GM19193 (cell line): ENCODE data around the gene TM2D1.

Source experiments
- POLR2A ChIP-seq: IDR thresholded peaks from 4 replicates; pipeline ENCODE4 v1.6.1; 2011; ENCODE audit not compliant: insufficient read depth, insufficient read length; ENCODE audit errors: extremely low read depth

TM2D1 gene

DNA sequence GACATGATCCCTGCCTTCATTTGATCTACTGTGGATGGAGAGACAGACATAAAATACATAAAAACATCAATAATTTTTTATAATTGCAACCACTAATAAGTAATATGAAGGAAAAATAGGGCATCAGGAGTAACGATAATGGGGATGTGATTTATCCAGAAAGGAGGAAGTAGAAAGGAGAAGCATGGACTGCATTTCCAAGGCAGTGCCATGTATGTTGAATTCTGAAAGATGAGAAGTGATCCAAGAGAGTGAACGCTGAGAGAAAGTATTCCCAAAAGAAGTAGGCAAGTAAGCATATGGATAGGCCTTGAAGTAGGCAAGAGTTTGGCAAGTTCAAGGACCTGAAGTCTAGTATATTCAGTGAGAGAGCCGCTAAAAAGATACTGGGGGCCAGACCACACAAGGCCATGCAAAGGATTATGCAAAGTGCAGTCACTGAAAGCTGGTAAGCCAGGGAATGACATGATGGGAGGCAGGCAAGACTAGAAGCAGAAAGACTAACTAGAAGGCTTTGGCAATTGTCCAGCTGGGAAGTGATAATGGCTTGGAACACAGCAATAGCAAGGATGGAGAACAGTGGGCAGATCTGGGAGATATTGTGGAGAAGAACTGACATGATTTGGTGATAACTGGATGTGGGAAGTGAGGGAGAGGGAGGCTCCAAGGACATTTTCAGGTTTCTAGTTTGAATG lies 85.9 kb downstream of the TM2D1 start:
- TF ChIP-seq POLR2A, result no peak

DNA sequence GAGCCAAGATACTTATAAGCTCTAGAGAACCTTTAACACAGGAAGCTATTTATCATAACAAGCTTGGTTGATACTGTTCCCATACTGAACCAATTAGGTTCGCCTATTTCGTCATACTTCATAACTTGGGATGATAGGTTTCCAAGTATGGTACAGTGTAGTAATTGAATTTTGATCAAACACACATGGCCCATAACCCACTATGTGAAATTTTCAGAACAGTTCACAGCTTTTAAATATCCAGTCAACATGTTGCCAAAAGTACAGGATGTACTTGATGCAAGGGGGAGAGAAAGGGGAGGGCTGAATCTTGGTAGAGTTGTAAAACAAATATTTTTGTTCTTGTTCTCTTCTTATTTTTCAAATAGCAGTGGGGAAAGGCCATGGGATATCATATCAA lies 86.6 kb downstream of the TM2D1 start:
- no peak for TF ChIP-seq POLR2A

DNA sequence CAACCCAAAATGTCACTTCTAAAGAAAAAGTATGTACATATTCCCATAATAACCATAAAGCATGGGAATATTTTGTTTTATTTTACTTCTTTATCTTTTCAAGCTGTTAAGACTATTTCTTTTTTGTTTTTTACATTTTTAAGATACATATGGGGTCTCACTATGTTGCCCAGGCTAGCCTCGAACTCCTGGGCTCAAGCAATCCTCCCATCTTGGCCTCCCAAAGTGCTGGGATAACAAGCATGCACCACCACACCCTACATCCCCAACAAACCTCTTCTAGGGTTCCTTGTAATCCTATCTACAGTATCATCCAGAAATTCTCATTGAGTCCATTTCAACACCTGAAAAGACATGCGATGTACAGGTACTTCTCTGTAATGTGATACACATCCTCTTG lies 87.5 kb downstream of the TM2D1 start:
- TF ChIP-seq POLR2A, result no peak

DNA sequence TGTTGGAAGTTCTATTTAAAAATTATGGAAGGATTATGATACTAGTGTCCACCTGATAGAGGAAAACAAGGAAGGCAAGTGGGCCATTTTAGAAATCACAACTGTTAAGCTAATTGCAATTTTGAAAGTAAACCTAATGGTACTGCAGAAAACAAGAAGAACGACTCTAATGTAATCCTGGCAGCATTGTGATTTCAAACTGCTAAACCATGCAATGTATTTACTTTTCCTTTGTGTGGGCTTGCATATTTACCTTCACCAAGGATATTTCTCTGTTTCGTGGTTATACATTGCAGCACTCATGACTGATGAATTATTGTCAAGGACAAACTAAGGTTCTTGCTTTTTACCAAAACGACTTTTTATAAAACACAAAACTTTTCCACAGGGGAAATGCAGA lies 88.1 kb downstream of the TM2D1 start:
- TF ChIP-seq POLR2A, result no peak

DNA sequence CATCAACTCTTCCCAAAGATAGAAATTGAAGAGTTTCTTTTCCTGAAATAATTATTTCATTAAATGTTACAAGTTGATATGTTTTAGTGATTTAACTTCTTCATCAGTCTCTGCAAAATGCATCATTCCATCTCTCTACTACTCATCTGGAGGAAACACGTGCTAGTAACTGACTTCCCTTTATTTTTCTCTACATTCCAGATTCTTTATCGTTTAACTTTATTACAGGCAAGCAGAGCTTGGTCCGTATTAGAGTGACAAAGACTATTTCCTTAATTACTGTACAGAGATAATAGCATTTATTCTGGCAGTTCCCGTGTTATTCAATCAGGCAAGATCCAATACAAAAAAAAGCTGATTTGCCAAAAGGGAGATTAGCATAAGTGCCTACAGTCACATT lies 88.6 kb downstream of the TM2D1 start:
- TF ChIP-seq POLR2A, result no peak

DNA sequence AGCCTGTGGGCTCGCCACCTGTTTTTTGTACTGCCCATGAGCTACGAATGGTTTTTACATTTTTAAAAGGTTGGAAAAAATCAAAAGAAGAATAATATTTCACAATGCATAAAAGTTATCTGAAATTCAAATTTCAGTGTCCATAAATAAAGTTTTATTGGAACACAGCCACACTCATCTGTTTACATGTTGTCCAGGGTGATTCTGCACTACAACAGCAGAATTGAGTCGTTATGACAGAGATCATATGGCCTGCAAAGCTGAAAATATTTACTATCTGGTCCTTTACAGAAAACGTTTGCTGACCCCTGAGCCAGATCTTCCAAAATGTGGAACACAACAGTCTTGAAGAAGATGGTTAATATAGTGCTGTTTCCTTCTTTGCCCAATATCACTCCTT lies 89.4 kb downstream of the TM2D1 start:
- TF ChIP-seq POLR2A, result no peak

DNA sequence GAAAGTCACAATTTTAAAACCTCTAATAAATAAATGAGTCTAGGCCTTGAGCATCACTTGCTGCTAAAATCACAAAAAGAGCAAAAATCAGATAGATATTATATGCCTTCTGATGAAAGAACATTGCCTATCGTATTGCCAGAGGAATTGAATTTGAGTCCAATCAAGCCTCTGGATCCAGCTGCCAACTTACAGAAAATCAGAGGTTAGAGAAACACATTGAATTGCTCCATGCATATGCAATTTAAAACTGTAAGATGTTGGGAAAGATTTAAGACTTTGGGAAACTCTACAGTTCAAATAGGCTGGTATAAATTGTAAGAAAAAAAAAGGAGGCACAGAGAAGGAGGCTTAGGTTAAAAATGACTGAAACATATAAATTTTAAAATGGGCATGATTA lies 93.5 kb downstream of the TM2D1 start:
- no peak for TF ChIP-seq POLR2A
